Muscle of leg (tissue), 11 donors: ENCODE data around the gene AMMECR1. TPM values are rescaled to one million over a fixed set of nuclear protein-coding genes. Genes with fewer than 3 reads are reported as not detected.

Source experiments
- DNase-seq: peaks from one replicate; pipeline ENCODE4 v3.0.0; 2013
- H3K27ac ChIP-seq: one replicate; pipeline ENCODE4 v1.5.1; 2013; ENCODE audit warnings: mild to moderate bottlenecking, low read length, control low read depth
- H3K27me3 ChIP-seq: one replicate; pipeline ENCODE4 v1.6.1; 2013; ENCODE audit warnings: low read length; ENCODE audit not compliant: control insufficient read depth, insufficient read depth
- H3K36me3 ChIP-seq: one replicate; pipeline ENCODE4 v1.6.1; 2013; ENCODE audit warnings: low read length; ENCODE audit not compliant: control insufficient read depth, insufficient read depth
- H3K4me1 ChIP-seq: one replicate; pipeline ENCODE4 v1.6.1; 2013; ENCODE audit warnings: low read length; ENCODE audit not compliant: control insufficient read depth, insufficient read depth
- H3K4me3 ChIP-seq: one replicate; pipeline ENCODE4 v1.5.1; 2013; ENCODE audit warnings: low read length, control low read depth
- H3K9me3 ChIP-seq: replicated peaks from 2 replicates; pipeline ENCODE4 v1.6.1; 2013; ENCODE audit warnings: low read depth, low read length; ENCODE audit not compliant: control insufficient read depth
- WGBS: methylation state at CpG from one replicate; pipeline ENCODE4 v1.1.5; 2013; ENCODE audit warnings: missing lambda C conversion rate; ENCODE audit not compliant: insufficient coverage; 5-methylcytosine and 5-hydroxymethylcytosine counted together
- polyA plus RNA-seq, 8 donors: library from polyadenylated mRNA; unstranded; fragments of 120-200 nt; gene quantifications; one replicate each; pipeline versions ENCODE4 v1.2.1 to v1.2.3, GENCODE V29; 2013; ENCODE audit warnings: inconsistent platforms in 1 of 8, low replicate concordance in 1 of 8; ENCODE audit not compliant: insufficient read length in 8 of 8, insufficient read depth in 1 of 8
- total RNA-seq: library from RNA; stranded (reverse); fragments of 120-200 nt; gene quantifications from one replicate; pipeline ENCODE4 v1.2.4, GENCODE V29; 2013

The AMMECR1 gene
- total and polyA plus RNA-seq, 9 donors: 7.1 to 10.3 (median 8.0) TPM

GRCh38 chrX:110178179-110178865, 139.6 kb downstream of the AMMECR1 start:
- Histone ChIP-seq H3K9me3 (no peaks in the 10 kb centered on the region), H3K27me3 (peaks cover 47% of the 10 kb centered on the region), H3K4me1 (no peaks in the 10 kb centered on the region), H3K4me3 (no peak overlapping the region), H3K36me3 (peaks cover 6% of the 10 kb centered on the region), H3K27ac (no peak overlapping the region)
- 91% methylated on average over 4 of the region's 5 CpGs for WGBS
- DNase-seq: no peak

GRCh38 chrX:110175696-110176095, 142.2 kb downstream of the AMMECR1 start:
- Histone ChIP-seq H3K36me3 (peaks cover 13% of the 10 kb centered on the region), H3K4me3 (no peak overlapping the region), H3K27me3 (peaks cover 50% of the 10 kb centered on the region), H3K27ac (no peak overlapping the region), H3K9me3 (no peaks in the 10 kb centered on the region), H3K4me1 (no peaks in the 10 kb centered on the region)
- no CpG with 5 or more reads among the region's 3 CpGs for WGBS
- DNase-seq: no peak

GRCh38 chrX:110175146-110175545, 142.7 kb downstream of the AMMECR1 start:
- H3K27me3 ChIP-seq: peaks cover 46% of the 10 kb centered on the region
- H3K4me1 ChIP-seq: no peaks in the 10 kb centered on the region
- 67% methylated on average over 3 of the region's 4 CpGs for WGBS
- DNase-seq: no peak
- no peaks in the 10 kb centered on the region for H3K9me3 ChIP-seq
- no peak overlapping the region for H3K4me3 ChIP-seq
- no peak overlapping the region for H3K27ac ChIP-seq
- H3K36me3 ChIP-seq: peaks cover 13% of the 10 kb centered on the region

GRCh38 chrX:110173192-110174175, 144.4 kb downstream of the AMMECR1 start:
- Histone ChIP-seq H3K4me3 (no peak overlapping the region), H3K27me3 (peaks cover 42% of the 10 kb centered on the region), H3K9me3 (no peaks in the 10 kb centered on the region), H3K36me3 (peaks cover 13% of the 10 kb centered on the region), H3K4me1 (no peaks in the 10 kb centered on the region), H3K27ac (no peak overlapping the region)
- WGBS: 82% methylated on average over 8 of the region's 19 CpGs
- no peak for DNase-seq

- H3K27ac ChIP-seq: no peak overlapping the region
- no peak overlapping the region for H3K4me3 ChIP-seq
- no peak for DNase-seq
- no peaks in the 10 kb centered on the region for H3K9me3 ChIP-seq
- 85% methylated on average over 10 of the region's 10 CpGs for WGBS
- H3K36me3 ChIP-seq: peaks cover 13% of the 10 kb centered on the region
- peaks cover 47% of the 10 kb centered on the region for H3K27me3 ChIP-seq
- no peaks in the 10 kb centered on the region for H3K4me1 ChIP-seq
Observed at GRCh38 chrX:110172215-110172614, 145.7 kb downstream of the AMMECR1 start.

GRCh38 chrX:110171442-110171841, 146.4 kb downstream of the AMMECR1 start:
- no peaks in the 10 kb centered on the region for H3K9me3 ChIP-seq
- DNase-seq: no peak
- H3K27ac ChIP-seq: no peak overlapping the region
- H3K4me1 ChIP-seq: no peaks in the 10 kb centered on the region
- H3K36me3 ChIP-seq: peaks cover 13% of the 10 kb centered on the region
- H3K27me3 ChIP-seq: peaks cover 43% of the 10 kb centered on the region
- 82% methylated on average over 3 of the region's 5 CpGs for WGBS
- H3K4me3 ChIP-seq: no peak overlapping the region

GRCh38 chrX:110170029-110170428, 147.9 kb downstream of the AMMECR1 start:
- H3K9me3 ChIP-seq: no peaks in the 10 kb centered on the region
- H3K36me3 ChIP-seq: peaks cover 13% of the 10 kb centered on the region
- no peaks in the 10 kb centered on the region for H3K4me1 ChIP-seq
- no peak overlapping the region for H3K27ac ChIP-seq
- DNase-seq: no peak
- 73% methylated on average over 2 of the region's 3 CpGs for WGBS
- peaks cover 33% of the 10 kb centered on the region for H3K27me3 ChIP-seq
- H3K4me3 ChIP-seq: no peak overlapping the region

- DNase-seq: no peak
- Histone ChIP-seq H3K4me1 (no peaks in the 10 kb centered on the region), H3K9me3 (no peaks in the 10 kb centered on the region), H3K36me3 (peaks cover 13% of the 10 kb centered on the region), H3K27ac (no peak overlapping the region), H3K4me3 (no peak overlapping the region), H3K27me3 (peaks cover 30% of the 10 kb centered on the region)
- 75% methylated on average over 3 of the region's 4 CpGs for WGBS
Observed at GRCh38 chrX:110168585-110168984, 149.3 kb downstream of the AMMECR1 start.

- 42% methylated on average over 4 of the region's 9 CpGs for WGBS
- Histone ChIP-seq H3K27ac (no peak overlapping the region), H3K9me3 (no peaks in the 10 kb centered on the region), H3K36me3 (peaks cover 13% of the 10 kb centered on the region), H3K4me3 (no peak overlapping the region), H3K27me3 (peaks cover 28% of the 10 kb centered on the region), H3K4me1 (no peaks in the 10 kb centered on the region)
- no peak for DNase-seq
Observed at GRCh38 chrX:110167952-110168451, 149.9 kb downstream of the AMMECR1 start.

- peaks cover 26% of the 10 kb centered on the region for H3K27me3 ChIP-seq
- H3K27ac ChIP-seq: no peak overlapping the region
- DNase-seq: no peak
- H3K36me3 ChIP-seq: peaks cover 3% of the 10 kb centered on the region
- peaks cover 7% of the 10 kb centered on the region for H3K4me1 ChIP-seq
- 85% methylated on average over 2 of the region's 3 CpGs for WGBS
- H3K4me3 ChIP-seq: no peak overlapping the region
- H3K9me3 ChIP-seq: no peaks in the 10 kb centered on the region
Observed at GRCh38 chrX:110163488-110163887, 154.4 kb downstream of the AMMECR1 start.
